Ovary (tissue), 3 donors: ENCODE data around the gene FGF23.

Experiments
- POLR2A ChIP-seq: fragments of 450-650 bp; IDR thresholded peaks from one replicate; pipeline ENCODE4 v1.6.1; 2017; ENCODE audit warnings: antibody characterized with exemption, mild to moderate bottlenecking, moderate library complexity
- TF ChIP-seq, protein P1 (sequence below), 3 donors: fragments of 450-650 bp in 2 of 3; fragments of 200-600 bp in 1 of 3; IDR thresholded peaks; one replicate each; pipeline versions ENCODE4 v1.5.1 to v1.8.0; 2016 to 2022; ENCODE audit warnings: antibody characterized with exemption in 3 of 3, mild to moderate bottlenecking in 1 of 3
- donor health status: DM: no; HTN: no; CAD: no.

GRCh38 chr12:4422985-4423384, 43.5 kb upstream of the FGF23 start:
- TF ChIP-seq, protein P1, sequence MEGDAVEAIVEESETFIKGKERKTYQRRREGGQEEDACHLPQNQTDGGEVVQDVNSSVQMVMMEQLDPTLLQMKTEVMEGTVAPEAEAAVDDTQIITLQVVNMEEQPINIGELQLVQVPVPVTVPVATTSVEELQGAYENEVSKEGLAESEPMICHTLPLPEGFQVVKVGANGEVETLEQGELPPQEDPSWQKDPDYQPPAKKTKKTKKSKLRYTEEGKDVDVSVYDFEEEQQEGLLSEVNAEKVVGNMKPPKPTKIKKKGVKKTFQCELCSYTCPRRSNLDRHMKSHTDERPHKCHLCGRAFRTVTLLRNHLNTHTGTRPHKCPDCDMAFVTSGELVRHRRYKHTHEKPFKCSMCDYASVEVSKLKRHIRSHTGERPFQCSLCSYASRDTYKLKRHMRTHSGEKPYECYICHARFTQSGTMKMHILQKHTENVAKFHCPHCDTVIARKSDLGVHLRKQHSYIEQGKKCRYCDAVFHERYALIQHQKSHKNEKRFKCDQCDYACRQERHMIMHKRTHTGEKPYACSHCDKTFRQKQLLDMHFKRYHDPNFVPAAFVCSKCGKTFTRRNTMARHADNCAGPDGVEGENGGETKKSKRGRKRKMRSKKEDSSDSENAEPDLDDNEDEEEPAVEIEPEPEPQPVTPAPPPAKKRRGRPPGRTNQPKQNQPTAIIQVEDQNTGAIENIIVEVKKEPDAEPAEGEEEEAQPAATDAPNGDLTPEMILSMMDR (IDR thresholded peaks at IDR 0.05), result no peak
- no peak for TF ChIP-seq POLR2A
